ENCODE results near the gene NAA25. TPM values are rescaled to one million over a fixed set of nuclear protein-coding genes. Genes with fewer than 3 reads are reported as not detected.
A peak's percentile ranks its signal among the peaks of the same experiment; 100 is the strongest.

Gene NAA25
- total and polyA plus RNA-seq, 9 of the 15 experiments (the other 6 are each of a cell fraction or from before 2014, with no cell fraction given) = 26.6 to 59.6 (median 48.9) TPM

DNA sequence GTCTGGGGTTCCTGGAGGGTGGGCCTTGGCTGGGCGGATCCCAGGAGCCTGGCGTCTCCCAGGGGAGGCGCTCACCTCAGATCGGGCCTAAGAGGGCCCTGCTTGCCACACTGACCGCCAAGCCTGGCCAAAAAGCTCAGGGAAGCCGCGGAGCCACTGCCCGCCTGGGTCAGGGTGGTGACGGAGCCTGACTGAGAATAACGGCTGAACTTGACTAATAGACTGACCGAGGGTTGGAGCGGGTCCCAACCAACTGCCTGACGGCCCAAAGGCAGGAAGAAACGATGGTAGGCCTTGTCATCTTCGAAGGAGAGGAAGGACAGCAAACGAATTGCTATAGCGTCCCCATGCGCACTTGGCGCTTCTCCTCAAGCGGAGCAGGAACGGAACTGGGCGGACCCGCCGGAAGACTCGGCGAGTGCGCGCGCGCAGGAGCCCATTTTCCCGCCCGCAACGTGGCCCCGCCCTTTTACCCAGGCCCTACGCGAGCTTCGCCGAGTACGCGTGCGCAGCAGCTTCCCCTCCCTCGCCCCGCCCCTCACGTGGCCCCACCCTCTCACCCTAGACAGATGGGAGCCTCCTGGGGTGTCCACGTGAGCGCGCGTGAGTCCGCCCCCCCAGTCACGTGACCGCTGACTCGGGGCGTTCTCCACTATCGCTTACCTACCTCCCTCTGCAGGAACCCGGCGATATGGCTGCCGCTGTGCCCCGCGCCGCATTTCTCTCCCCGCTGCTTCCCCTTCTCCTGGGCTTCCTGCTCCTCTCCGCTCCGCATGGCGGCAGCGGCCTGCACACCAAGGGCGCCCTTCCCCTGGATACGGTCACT, 95.6 kb downstream of the NAA25 start, which contains the start of the genes ERP29 and TMEM116 (continued):
- TF ChIP-seq, protein P1, sequence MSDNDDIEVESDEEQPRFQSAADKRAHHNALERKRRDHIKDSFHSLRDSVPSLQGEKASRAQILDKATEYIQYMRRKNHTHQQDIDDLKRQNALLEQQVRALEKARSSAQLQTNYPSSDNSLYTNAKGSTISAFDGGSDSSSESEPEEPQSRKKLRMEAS (CRISPR knock-in tag; IDR thresholded peaks at IDR 0.05) = peak; percentile 94
- TF ChIP-seq FUS (optimal IDR thresholded peaks at IDR 0.05; ENCODE audit: low read depth, low read length) (no peak), TRIM24 (IDR thresholded peaks at IDR 0.05) (no peak), NR4A1 (CRISPR knock-in tag; IDR thresholded peaks at IDR 0.05) (no peak), NR4A1 (tag; IDR thresholded peaks at IDR 0.05) (0 out of 2 replicates have a peak, but pooled peaks have one; percentile 52), MCM5 (IDR thresholded peaks at IDR 0.05; ENCODE audit: low read depth) (no peak), ZZZ3 (IDR thresholded peaks at IDR 0.05) (no peak), TAF1 (IDR thresholded peaks at IDR 0.05; ENCODE audit: control insufficient read depth, extremely low read depth, insufficient read depth, low read length, severe bottlenecking) (peak; percentile 82), SIN3B (IDR thresholded peaks at IDR 0.05; ENCODE audit: low read depth) (peak; percentile 75), TEAD2 (tag; IDR thresholded peaks at IDR 0.05) (no peak), SIX5 (IDR thresholded peaks at IDR 0.05; ENCODE audit: borderline replicate concordance in 1 of 2, insufficient read depth in 1 of 2, low read depth in 1 of 2, low read length in 2 of 2) (no peak), RBM34 (IDR thresholded peaks at IDR 0.05; ENCODE audit: borderline replicate concordance, insufficient read depth, low read length) (no peak), ZC3H4 (CRISPR knock-in tag; IDR thresholded peaks at IDR 0.05; ENCODE audit: borderline replicate concordance) (no peak), ILF3 (IDR thresholded peaks at IDR 0.05; ENCODE audit: borderline replicate concordance) (no peak; the same call in 1 of the 2 replicates), CCNT2 (IDR thresholded peaks at IDR 0.05; ENCODE audit: borderline replicate concordance, extremely low read depth, insufficient read length, low read depth, low read length) (peak; percentile 65), SRSF7 (optimal IDR thresholded peaks at IDR 0.05; ENCODE audit: low read depth, low read length) (no peak), HNRNPLL (IDR thresholded peaks at IDR 0.05; ENCODE audit: low read depth, low read length, poor library complexity, severe bottlenecking) (peak; percentile 99), PCBP2 (IDR thresholded peaks at IDR 0.05; ENCODE audit: low read depth, low read length, poor library complexity, severe bottlenecking) (no peak), HMGN3 (IDR thresholded peaks at IDR 0.05; ENCODE audit: borderline replicate concordance, extremely low read depth, insufficient read length, low read depth, low read length) (peak; percentile 76), MEF2A (IDR thresholded peaks at IDR 0.05; ENCODE audit: control insufficient read depth, low read depth, low read length) (peak; percentile 4; the same call in 1 of the 2 replicates), PTRF (tag; IDR thresholded peaks at IDR 0.05) (no peak), DIDO1 (tag; IDR thresholded peaks at IDR 0.05; ENCODE audit: low read depth) (no peak)
- TF ChIP-seq, protein P2, sequence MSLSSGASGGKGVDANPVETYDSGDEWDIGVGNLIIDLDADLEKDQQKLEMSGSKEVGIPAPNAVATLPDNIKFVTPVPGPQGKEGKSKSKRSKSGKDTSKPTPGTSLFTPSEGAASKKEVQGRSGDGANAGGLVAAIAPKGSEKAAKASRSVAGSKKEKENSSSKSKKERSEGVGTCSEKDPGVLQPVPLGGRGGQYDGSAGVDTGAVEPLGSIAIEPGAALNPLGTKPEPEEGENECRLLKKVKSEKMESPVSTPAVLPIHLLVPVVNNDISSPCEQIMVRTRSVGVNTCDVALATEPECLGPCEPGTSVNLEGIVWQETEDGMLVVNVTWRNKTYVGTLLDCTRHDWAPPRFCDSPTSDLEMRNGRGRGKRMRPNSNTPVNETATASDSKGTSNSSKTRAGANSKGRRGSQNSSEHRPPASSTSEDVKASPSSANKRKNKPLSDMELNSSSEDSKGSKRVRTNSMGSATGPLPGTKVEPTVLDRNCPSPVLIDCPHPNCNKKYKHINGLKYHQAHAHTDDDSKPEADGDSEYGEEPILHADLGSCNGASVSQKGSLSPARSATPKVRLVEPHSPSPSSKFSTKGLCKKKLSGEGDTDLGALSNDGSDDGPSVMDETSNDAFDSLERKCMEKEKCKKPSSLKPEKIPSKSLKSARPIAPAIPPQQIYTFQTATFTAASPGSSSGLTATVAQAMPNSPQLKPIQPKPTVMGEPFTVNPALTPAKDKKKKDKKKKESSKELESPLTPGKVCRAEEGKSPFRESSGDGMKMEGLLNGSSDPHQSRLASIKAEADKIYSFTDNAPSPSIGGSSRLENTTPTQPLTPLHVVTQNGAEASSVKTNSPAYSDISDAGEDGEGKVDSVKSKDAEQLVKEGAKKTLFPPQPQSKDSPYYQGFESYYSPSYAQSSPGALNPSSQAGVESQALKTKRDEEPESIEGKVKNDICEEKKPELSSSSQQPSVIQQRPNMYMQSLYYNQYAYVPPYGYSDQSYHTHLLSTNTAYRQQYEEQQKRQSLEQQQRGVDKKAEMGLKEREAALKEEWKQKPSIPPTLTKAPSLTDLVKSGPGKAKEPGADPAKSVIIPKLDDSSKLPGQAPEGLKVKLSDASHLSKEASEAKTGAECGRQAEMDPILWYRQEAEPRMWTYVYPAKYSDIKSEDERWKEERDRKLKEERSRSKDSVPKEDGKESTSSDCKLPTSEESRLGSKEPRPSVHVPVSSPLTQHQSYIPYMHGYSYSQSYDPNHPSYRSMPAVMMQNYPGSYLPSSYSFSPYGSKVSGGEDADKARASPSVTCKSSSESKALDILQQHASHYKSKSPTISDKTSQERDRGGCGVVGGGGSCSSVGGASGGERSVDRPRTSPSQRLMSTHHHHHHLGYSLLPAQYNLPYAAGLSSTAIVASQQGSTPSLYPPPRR (CRISPR knock-in tag; IDR thresholded peaks at IDR 0.05; ENCODE audit: borderline replicate concordance) = no peak
